HCT116 (cell line): Measurements from ENCODE around the gene ARHGAP23. TPM values are rescaled to one million over a fixed set of nuclear protein-coding genes. Genes with fewer than 3 reads are reported as not detected.

Experiments used
- ATAC-seq: fragments of 200-7000 bp; cut with Tn5 transposase; 2 replicates; pipeline ENCODE4 v1.9.1; 2020; ENCODE audit warnings: mild to moderate bottlenecking, moderate library complexity
- BruUV-seq: library from RNA; stranded (reverse); fragments of 400-500 nt; replicated peaks from 2 replicates; lab custom pipeline; 2021; lab: Mats Ljungman, UMichigan
- CTCF ChIA-PET: fragments of 300-600 bp; sonication (Branson Sonifier 250); formaldehyde crosslinking; loops from one replicate; lab custom pipeline; 2021; ENCODE audit warnings: antibody characterized with exemption; lab: Charles Lee
- POLR2A ChIA-PET: fragments of 300-600, 350-600 bp; sonication (Branson Sonifier 250); formaldehyde crosslinking; loops from one replicate; lab custom pipeline; 2021; ENCODE audit warnings: antibody characterized with exemption; lab: Charles Lee
- RAD21 ChIA-PET, 2 experiments: fragments of 300-600 bp; sonication (Branson Sonifier 250); formaldehyde crosslinking; loops; one replicate each; lab custom pipeline; 2023; ENCODE audit warnings: low total read pairs in 2 of 2; ENCODE audit not compliant: uncharacterized antibody in 2 of 2, unreplicated experiment in 2 of 2, low non-redundant PET in 1 of 2; lab: Charles Lee
- DNase-seq: peaks from one replicate; pipeline ENCODE4 v3.0.0-alpha.2; 2010; ENCODE audit warnings: low read depth, low spot score
- H2AFZ ChIP-seq: fragments of 200-600 bp; shearing (Covaris generic), sonication (generic); 2 replicates; pipeline ENCODE4 v1.6.1; 2017; ENCODE audit warnings: low read depth, mixed run types, mixed read lengths, antibody characterized with exemption, low read length; ENCODE audit not compliant: poor library complexity, severe bottlenecking
- H3K27ac ChIP-seq: 2 replicates; pipeline ENCODE4 v1.5.1; 2012; ENCODE audit warnings: low read depth, low read length
- H3K27me3 ChIP-seq: fragments of 200-600 bp; sonication (generic); 2 replicates; pipeline ENCODE4 v1.6.1; 2016; ENCODE audit warnings: mixed run types, low read length, mixed read lengths; ENCODE audit not compliant: insufficient read depth
- H3K36me3 ChIP-seq, 2 experiments: fragments of 200-500 bp in 1 of 2; fragments of 200-600 bp in 1 of 2; sonication (Bioruptor generic) in 1 of 2; sonication (generic) in 1 of 2; 2 replicates each; pipeline versions ENCODE4 v1.5.1 to v1.6.1; 2014 to 2016; ENCODE audit warnings: low read length in 2 of 2, inconsistent platforms in 1 of 2, mixed read lengths in 1 of 2, mixed run types in 1 of 2; ENCODE audit not compliant: insufficient read depth in 2 of 2, control insufficient read depth in 1 of 2
- H3K4me1 ChIP-seq, 2 experiments: fragments of 200-600 bp in 1 of 2; sonication (generic) in 1 of 2; 2 replicates each; pipeline versions ENCODE4 v1.5.1 to v1.6.1; 2012 to 2017; ENCODE audit warnings: low read length in 2 of 2, inconsistent platforms in 1 of 2, mild to moderate bottlenecking in 1 of 2, mixed read lengths in 1 of 2, mixed run types in 1 of 2, moderate library complexity in 1 of 2; ENCODE audit not compliant: insufficient read depth in 2 of 2, control insufficient read depth in 1 of 2
- H3K4me2 ChIP-seq: fragments of 200-600 bp; sonication (generic); 2 replicates; pipeline ENCODE4 v1.6.1; 2017; ENCODE audit warnings: mixed run types, low read length, mixed read lengths
- H3K4me3 ChIP-seq, 2 experiments: fragments of 200-600 bp in 1 of 2; sonication (generic) in 1 of 2; replicated peaks in 1 of 2; 2 replicates each; pipeline ENCODE4 v1.5.1; 2011 to 2016; ENCODE audit warnings: low read length in 2 of 2, control low read depth in 1 of 2, low read depth in 1 of 2, mild to moderate bottlenecking in 1 of 2, mixed read lengths in 1 of 2, mixed run types in 1 of 2
- H3K79me2 ChIP-seq: fragments of 200-600 bp; sonication (generic); 2 replicates; pipeline ENCODE4 v1.6.1; 2017; ENCODE audit warnings: mild to moderate bottlenecking, mixed run types, low read length, moderate library complexity, mixed read lengths; ENCODE audit not compliant: insufficient read depth
- H3K9ac ChIP-seq: fragments of 200-600 bp; sonication (generic); 2 replicates; pipeline ENCODE4 v1.6.1; 2016; ENCODE audit warnings: low read length, mixed read lengths
- H3K9me2 ChIP-seq: fragments of 200-600 bp; sonication (generic), shearing (Covaris generic); 2 replicates; pipeline ENCODE4 v1.6.1; 2017; ENCODE audit warnings: mixed run types, mild to moderate bottlenecking, moderate library complexity; ENCODE audit not compliant: insufficient read depth
- H3K9me3 ChIP-seq, 2 experiments: fragments of 200-500 bp in 1 of 2; fragments of 200-600 bp in 1 of 2; sonication (Bioruptor generic) in 1 of 2; sonication (generic) in 1 of 2; 2 replicates each; pipeline ENCODE4 v1.6.1; 2014 to 2017; ENCODE audit warnings: low read length in 2 of 2, mixed read lengths in 2 of 2, inconsistent platforms in 1 of 2, low read depth in 1 of 2, mild to moderate bottlenecking in 1 of 2, mixed run types in 1 of 2, moderate library complexity in 1 of 2; ENCODE audit not compliant: control insufficient read depth in 1 of 2, insufficient read depth in 1 of 2
- H4K20me1 ChIP-seq: fragments of 200-600 bp; sonication (generic), shearing (Covaris generic); 2 replicates; pipeline ENCODE4 v1.6.1; 2017; ENCODE audit warnings: mixed run types, mild to moderate bottlenecking, moderate library complexity; ENCODE audit not compliant: insufficient read depth
- ATF3 ChIP-seq: IDR thresholded peaks from 2 replicates; pipeline ENCODE4 v1.6.1; 2012
- CEBPB ChIP-seq: IDR thresholded peaks from 2 replicates; pipeline ENCODE4 v1.6.1; 2012; ENCODE audit warnings: low read depth
- CTCF ChIP-seq, 3 experiments: fragments of 200-600 bp in 1 of 3; sonication (generic) in 1 of 3; IDR thresholded peaks in 2 of 3; conservative IDR thresholded peaks in 1 of 3; 2 replicates each; pipeline ENCODE4 v1.5.1; 2012 to 2017; ENCODE audit warnings: low read depth in 2 of 3, low read length in 2 of 3, antibody characterized with exemption in 1 of 3, borderline replicate concordance in 1 of 3, control low read depth in 1 of 3, mild to moderate bottlenecking in 1 of 3, mixed read lengths in 1 of 3, mixed run types in 1 of 3, moderate library complexity in 1 of 3; ENCODE audit not compliant: insufficient read depth in 1 of 3
- EGR1 ChIP-seq: IDR thresholded peaks from 2 replicates; pipeline ENCODE4 v1.6.1; 2012; ENCODE audit warnings: low read depth
- FOSL1 ChIP-seq: IDR thresholded peaks from 2 replicates; pipeline ENCODE4 v1.6.1; 2012; ENCODE audit warnings: low read depth
- JUND ChIP-seq: IDR thresholded peaks from 2 replicates; pipeline ENCODE4 v1.6.1; 2012
- RAD21 ChIP-seq: IDR thresholded peaks from 2 replicates; pipeline ENCODE4 v1.6.1; 2012; ENCODE audit warnings: low read depth, mild to moderate bottlenecking
- REST ChIP-seq: IDR thresholded peaks from 2 replicates; pipeline ENCODE4 v1.6.1; 2012; ENCODE audit warnings: low read depth
- SRF ChIP-seq: IDR thresholded peaks from 2 replicates; pipeline ENCODE4 v1.6.1; 2012; ENCODE audit warnings: low read depth
- TCF7L2 ChIP-seq: IDR thresholded peaks from 2 replicates; pipeline ENCODE4 v1.7.0; 2011; ENCODE audit warnings: borderline replicate concordance, inconsistent platforms; ENCODE audit not compliant: insufficient read depth, insufficient read length; ENCODE audit errors: extremely low read depth
- YY1 ChIP-seq: IDR thresholded peaks from 2 replicates; pipeline ENCODE4 v1.6.1; 2011; ENCODE audit warnings: low read length, low read depth, moderate library complexity, mild to moderate bottlenecking; ENCODE audit not compliant: insufficient replicate concordance; ENCODE audit errors: extremely low read depth
- ZBTB33 ChIP-seq: IDR thresholded peaks from 2 replicates; pipeline ENCODE4 v1.6.1; 2011; ENCODE audit warnings: mild to moderate bottlenecking, low read length, moderate library complexity; ENCODE audit not compliant: insufficient replicate concordance; ENCODE audit errors: extremely low read depth
- ZFX ChIP-seq: fragments of 450-650 bp; IDR thresholded peaks from 2 replicates; pipeline ENCODE4 v1.6.1; 2017
- ZNF274 ChIP-seq: fragments of 200-500 bp; sonication (Bioruptor generic); IDR thresholded peaks from 2 replicates; pipeline ENCODE4 v1.6.1; 2014; ENCODE audit warnings: mild to moderate bottlenecking, low read depth, low read length, inconsistent platforms
- intact Hi-C: fragments of 100-400 bp; cut with micrococcal nuclease; formaldehyde crosslinking; loops from 2 replicates; pipeline ENCODE4 v1.10.0; 2022
- total RNA-seq: library from RNA; stranded (reverse); gene quantifications from one replicate; pipeline ENCODE4 v1.2.1, GENCODE V29; 2021; ENCODE audit not compliant: unreplicated experiment

The ARHGAP23 gene
- total RNA-seq, 1 experiment from 2014 or later = 41.0 TPM

GRCh38 chr17:38460082-38460715 is 31.9 kb downstream of the ARHGAP23 start (continued):
- TF ChIP-seq ZBTB33 (no peak), TCF7L2 (no peak), CTCF (IDR thresholded peaks at IDR 0.05 in 2 of 3, conservative IDR thresholded peaks at IDR 0.05 in 1 of 3; ENCODE audit: borderline replicate concordance in 1 of 3, insufficient read depth in 1 of 3, low read depth in 2 of 3, low read length in 2 of 3) (no peak), ATF3 (no peak)

- no TSS peak for BruUV-seq
- H4K20me1 ChIP-seq = no peaks in the 10 kb centered on the region
- ATAC-seq (no peak), DNase-seq (no peak)
- peaks cover 5% of the 10 kb centered on the region; the same call in 1 of the 2 replicates for H3K79me2 ChIP-seq
- peaks cover 17 to 35% of the 10 kb centered on the region in 2 experiments for H3K4me1 ChIP-seq
- peaks cover 0 to 3% of the 10 kb centered on the region in 2 experiments; a peak in 3 of 4 replicates for H3K36me3 ChIP-seq
- H3K9me3 ChIP-seq = no peaks in the 10 kb centered on the region
- no peaks in the 10 kb centered on the region for H3K27me3 ChIP-seq
- no peak overlapping the region for H3K4me2 ChIP-seq
- H3K4me3 ChIP-seq = no peak overlapping the region
- POLR2A ChIA-PET = no interaction called here
- no peak overlapping the region for H3K9ac ChIP-seq
- H3K27ac ChIP-seq = no peak overlapping the region
- RAD21 ChIA-PET = no interaction called here
- CTCF ChIA-PET = no interaction called here
- intact Hi-C loops = no loop called here
- no peak overlapping the region for H2AFZ ChIP-seq
- H3K9me2 ChIP-seq = no peaks in the 10 kb centered on the region
- TF ChIP-seq TCF7L2 (no peak), REST (no peak), RAD21 (no peak), SRF (no peak), YY1 (no peak), FOSL1 (no peak), ZNF274 (no peak), ZFX (no peak), JUND (no peak), EGR1 (no peak), CEBPB (no peak)
Measured at GRCh38 chr17:38460716-38461630, 32.7 kb downstream of the ARHGAP23 start.
